GM08714 (cell line): ENCODE measurements around the gene TMEM120B.

ENCODE experiments used
- H3K4me3 ChIP-seq: fragments of 200-500 bp; sonication (Bioruptor generic); 2 replicates; pipeline ENCODE4 v1.5.1; 2014; ENCODE audit warnings: mild to moderate bottlenecking, low read length, inconsistent platforms
- ZNF274 ChIP-seq: IDR thresholded peaks from 2 replicates; pipeline ENCODE4 v1.6.1; 2012; ENCODE audit warnings: mild to moderate bottlenecking, low read depth, low read length

The TMEM120B gene

DNA sequence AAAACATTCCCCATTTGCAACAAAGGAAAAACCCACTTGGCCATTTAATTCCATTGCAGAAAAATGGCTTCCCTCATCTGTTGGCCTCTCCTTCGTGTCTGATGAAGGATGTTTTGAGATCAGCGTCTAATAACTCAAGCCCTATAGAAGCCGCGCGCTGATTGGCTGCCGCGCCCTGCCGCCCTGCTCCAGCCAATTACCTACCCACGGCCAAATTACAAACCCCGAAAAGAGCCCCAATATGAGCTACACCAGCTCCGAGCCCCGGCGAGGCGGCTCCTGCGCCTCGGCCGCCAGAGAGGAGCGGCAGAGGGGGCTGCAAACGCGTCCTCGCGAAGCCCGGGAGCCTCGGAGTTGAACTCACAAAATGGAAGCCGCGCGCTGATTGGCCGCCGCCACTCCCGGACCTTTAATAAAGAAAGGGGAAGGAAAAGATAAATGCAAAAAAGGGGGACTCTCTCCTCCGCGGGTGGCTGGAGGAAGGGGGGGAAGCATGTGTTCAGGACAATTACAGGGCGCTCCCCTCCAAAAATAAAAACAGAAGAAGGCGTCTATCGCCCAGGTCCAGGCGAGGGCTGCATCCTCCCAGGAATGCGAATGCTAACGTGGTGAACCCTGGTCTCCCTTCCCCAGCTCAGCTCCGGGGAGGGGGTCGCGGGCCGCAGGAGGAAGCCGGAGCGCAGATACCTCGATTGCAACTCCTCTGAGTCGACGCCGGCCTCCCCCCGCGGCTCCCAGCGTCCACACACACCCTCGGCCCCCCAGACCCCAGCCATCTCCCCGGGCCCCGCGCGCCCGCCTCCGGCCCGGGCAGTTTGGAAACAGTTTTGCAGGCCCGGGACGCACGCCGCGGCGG, 90.5 kb downstream of the TMEM120B start:
- peak overlapping the region; percentile 95 for H3K4me3 ChIP-seq

DNA sequence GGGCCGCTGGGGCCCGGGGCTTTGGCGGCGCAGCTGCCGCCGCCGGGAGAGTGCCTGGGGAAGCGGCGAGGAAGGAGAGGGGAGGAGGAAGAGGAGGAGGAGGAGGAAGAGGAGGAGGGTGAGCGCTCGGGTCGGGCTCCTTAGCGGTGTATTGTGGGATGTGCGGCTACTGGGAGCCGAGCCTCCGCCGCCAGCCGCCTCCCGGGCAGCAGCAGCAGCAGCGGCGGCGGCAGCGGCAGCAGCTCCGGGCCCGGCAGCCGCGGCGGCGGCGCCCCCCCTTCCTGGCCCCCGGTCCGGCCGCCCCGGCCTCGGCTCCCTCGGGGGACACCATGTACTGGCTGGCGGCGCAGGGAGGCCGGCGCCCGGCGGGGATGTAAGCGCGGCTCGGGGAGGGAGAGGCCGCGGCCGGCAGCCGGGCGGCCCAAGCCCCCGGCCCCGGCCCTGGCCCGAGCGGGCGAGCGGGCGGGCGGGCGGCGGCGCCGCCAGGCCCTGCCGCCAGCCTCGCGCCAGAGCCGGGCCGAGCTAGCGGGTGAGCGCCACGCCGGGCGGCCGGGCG, 91.4 kb downstream of the TMEM120B start, which contains the start of gene SETD1B:
Gene SETD1B (plus strand): TSS at position 149 of the 556 bp plus-strand sequence. CDS start 729 bp downstream, outside the sequence.
- H3K4me3 ChIP-seq, result peak within 1 kb of the TSS; percentile 95
- TF ChIP-seq ZNF274, result no peak

More for the DNA sequence above, 90.5 kb downstream of the TMEM120B start:
- no peak for TF ChIP-seq ZNF274

DNA sequence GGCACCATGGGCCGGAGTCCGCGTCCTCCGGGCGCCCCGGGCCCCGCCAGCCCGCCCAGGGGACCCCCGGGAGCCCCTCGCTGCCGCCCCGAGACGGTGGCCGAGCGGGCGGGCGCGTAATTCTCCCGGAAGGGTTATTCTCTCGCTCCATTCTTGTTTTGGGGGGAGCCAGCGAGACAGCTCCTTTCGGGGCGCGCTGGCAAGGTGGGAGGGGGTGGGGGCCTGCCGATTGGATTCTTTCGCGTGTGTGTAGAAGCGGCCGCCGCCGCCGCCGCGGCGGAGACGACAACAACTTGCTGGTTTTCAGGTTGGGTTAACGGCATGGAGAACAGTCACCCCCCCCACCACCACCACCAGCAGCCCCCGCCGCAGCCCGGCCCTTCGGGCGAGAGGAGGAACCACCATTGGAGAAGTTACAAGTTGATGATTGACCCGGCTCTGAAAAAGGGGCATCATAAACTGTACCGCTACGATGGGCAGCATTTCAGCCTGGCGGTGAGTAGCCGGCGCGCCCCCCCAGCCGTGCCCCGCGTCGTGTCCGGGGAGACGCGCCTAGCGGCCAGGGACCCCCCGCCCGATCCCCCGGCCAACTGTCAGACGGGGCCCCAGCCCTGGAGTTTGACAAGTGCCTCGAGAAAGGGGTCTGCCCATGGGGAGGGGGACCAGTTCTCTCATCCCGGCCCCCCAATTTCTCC, 92.0 kb downstream of the TMEM120B start:
- peak overlapping the region; percentile 95 for H3K4me3 ChIP-seq
- TF ChIP-seq ZNF274, result no peak

DNA sequence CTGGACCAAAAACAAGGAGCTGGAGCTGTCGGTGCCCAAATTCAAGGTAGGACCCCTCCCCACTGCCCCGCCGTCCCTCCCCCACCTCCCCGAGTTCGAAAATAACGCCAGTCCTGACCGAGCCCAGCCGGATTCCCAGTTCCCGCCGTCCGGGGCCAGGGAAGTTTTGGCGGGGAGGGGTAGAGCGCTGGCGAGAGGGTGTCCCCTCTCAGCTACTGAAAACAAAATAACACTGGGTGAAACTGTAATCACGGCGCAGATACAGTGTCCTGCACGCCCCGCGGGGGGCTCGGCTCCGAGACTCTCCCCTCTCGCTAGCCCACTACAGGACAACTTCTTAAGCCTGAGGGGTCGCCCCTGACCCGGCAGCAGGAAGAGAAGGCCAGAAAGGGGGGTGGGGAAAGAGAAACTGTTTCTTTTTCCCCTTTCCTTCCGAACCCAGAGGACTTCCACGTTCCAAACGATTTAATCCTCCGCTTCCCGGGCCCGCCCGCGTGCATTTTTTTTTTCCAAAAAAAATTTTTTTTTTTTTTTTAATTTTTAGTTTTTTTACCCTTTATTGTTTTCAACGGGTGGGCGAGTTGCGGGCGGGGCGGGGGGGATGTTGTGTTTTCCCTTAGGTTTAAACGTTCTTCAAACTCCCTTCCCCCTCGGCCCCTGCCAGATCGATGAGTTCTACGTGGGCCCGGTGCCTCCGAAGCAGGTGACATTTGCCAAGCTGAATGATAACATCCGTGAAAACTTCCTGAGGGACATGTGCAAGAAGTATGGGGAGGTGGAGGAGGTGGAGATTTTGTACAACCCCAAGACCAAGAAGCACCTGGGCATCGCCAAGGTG, 92.8 kb downstream of the TMEM120B start:
- no peak for TF ChIP-seq ZNF274
- H3K4me3 ChIP-seq, result peak overlapping the region; percentile 95

DNA sequence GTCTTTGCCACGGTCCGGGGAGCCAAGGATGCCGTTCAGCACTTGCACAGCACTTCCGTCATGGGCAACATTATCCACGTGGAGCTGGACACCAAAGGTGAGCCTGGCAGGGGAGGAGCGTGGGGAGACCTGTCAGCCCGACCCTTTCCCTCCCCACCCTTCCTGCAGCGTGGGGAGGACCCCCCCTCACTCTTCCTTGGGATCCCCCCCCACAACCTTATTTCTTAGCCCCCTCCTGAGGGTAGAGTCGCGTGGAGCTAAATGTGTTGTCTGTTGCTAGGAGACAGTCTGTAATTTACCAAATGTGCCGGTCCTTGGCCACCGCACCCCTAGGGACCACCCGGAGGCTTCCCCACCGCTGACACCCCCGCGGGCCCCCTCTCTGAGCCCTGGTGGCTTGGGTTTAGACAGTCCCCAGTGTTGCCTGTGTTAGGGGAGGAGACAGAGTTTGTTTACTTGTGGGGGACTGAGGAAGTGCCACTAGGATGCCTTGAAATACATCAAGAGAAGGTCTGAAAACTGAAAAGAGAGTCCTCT, 93.5 kb downstream of the TMEM120B start:
- no peak for TF ChIP-seq ZNF274
- H3K4me3 ChIP-seq, result peak overlapping the region; percentile 95; the same call in 1 of the 2 replicates

DNA sequence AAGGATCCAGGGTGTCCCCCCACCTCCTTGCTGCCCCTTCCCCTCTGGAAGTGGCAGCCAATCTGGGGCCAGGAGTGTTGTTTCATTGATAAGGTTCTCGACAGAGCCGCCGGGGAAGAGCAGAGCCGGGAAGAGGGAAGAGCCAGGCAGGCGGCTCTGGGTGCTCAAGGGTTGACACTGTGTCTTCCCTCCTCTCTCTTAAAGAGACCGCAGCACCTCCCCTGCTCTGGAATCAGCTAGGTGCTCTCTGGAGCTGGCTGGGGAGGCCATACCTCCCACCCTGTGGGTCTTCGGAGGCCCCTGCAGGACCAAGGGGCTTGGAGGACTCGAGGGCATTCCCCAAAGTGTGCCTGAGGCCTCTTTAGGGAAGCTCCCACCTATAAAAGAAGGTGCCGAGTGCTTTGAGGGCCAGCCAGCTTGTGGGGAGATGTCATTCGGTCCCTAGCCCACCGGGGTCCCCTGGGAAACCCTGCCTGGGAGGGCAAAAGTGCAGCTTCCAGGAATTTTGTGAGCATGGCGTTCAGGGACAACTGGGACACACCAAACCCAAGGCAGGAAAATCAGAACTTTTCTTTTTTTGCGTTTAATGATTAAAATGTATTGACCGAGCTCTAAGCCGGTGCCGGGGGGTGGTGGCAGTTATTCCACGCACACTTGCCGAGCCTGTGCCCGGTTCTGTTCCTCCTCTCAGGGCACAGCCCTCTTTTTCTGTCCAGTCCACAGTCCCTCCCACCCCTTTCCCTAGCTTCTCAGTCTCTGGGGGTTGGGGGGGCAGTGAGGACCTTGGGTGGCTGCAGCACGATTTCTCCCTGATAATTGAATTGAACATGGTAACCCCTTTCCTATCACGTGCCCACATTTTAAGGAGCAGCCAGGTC, 94.2 kb downstream of the TMEM120B start:
- H3K4me3 ChIP-seq, result peak overlapping the region; percentile 95; the same call in 1 of the 2 replicates

DNA sequence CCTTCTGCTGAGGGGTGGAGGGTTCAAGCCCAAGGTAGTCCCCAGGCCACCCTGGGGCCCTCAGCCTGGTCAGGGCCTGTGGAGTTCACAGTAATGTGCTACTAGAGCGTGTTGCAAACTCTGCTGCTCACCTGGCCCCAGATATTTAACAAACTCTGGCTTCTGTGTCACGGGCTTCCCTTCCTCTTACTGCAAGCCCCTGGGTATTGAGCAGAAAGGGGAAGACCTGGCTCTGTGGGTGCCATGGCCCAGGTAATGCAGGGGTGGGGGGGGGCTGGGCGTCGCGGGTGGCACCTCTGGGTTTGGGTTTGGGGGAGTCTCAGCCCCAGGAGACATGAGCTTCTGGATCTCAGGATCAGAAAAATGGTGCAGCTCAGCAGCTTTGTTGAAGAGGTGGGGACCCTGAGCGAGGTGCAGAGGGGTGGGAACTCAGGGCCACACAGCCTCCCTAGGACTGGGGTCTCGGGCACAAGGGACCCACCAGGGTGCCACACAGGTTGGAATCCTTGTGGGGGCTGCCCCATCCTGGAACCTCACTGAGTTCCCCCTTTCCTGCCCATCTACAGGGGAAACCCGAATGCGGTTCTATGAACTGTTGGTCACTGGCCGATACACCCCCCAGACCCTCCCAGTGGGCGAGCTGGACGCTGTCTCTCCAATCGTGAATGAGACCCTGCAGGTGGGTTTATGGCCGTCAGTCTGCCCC, 95.2 kb downstream of the TMEM120B start:
- no peak overlapping the region for H3K4me3 ChIP-seq
- no peak for TF ChIP-seq ZNF274

More for the DNA sequence above, 94.2 kb downstream of the TMEM120B start:
- TF ChIP-seq ZNF274, result no peak

DNA sequence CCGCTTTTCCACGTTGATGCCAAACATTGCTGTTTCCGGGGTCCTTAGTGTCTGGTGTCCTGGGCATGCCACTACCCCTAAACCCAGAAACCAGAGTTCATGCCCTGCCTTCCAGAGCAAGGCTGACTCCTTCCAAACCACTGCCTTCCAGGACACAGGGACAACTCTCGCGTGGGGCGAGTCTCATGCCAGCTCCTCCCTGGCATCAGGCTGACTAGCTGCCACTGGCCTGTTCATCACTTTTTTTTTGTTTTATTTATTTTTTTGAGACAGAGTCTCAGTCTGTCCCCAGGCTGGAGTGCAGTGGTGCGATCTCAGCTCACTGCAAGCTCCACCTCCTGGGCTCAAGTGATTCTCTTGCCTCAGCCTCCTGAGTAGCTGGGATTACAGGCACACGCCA, 96.1 kb downstream of the TMEM120B start:
- no peak for TF ChIP-seq ZNF274
- H3K4me3 ChIP-seq, result no peak overlapping the region

DNA sequence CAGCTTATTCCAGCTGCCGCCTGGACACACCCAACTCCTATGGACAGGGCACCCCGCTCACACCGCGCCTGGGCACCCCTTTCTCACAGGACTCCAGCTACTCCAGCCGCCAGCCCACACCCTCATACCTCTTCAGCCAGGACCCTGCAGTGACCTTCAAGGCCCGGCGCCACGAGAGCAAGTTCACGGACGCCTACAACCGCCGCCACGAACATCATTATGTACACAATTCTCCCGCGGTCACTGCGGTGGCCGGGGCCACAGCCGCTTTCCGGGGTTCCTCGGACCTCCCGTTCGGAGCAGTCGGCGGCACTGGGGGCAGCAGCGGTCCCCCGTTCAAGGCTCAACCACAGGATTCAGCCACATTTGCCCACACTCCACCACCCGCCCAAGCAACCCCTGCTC, 97.2 kb downstream of the TMEM120B start:
- H3K4me3 ChIP-seq, result no peak overlapping the region
- no peak for TF ChIP-seq ZNF274

DNA sequence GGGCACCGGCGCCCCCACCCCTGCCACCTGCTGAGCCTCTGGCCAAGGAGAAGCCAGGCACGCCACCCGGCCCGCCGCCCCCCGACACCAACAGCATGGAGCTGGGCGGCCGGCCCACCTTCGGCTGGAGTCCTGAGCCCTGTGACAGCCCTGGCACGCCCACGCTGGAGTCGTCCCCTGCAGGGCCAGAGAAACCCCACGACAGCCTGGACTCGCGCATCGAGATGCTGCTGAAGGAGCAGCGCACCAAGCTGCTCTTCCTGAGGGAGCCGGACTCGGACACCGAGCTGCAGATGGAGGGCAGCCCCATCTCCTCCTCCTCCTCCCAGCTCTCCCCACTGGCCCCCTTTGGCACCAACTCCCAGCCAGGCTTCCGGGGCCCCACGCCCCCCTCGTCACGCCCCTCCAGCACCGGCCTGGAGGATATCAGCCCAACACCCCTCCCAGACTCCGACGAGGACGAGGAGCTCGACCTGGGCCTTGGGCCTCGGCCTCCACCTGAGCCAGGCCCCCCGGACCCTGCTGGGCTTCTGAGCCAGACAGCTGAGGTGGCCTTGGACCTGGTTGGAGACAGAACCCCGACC, 97.8 kb downstream of the TMEM120B start:
- TF ChIP-seq ZNF274, result no peak
- no peak overlapping the region for H3K4me3 ChIP-seq

DNA sequence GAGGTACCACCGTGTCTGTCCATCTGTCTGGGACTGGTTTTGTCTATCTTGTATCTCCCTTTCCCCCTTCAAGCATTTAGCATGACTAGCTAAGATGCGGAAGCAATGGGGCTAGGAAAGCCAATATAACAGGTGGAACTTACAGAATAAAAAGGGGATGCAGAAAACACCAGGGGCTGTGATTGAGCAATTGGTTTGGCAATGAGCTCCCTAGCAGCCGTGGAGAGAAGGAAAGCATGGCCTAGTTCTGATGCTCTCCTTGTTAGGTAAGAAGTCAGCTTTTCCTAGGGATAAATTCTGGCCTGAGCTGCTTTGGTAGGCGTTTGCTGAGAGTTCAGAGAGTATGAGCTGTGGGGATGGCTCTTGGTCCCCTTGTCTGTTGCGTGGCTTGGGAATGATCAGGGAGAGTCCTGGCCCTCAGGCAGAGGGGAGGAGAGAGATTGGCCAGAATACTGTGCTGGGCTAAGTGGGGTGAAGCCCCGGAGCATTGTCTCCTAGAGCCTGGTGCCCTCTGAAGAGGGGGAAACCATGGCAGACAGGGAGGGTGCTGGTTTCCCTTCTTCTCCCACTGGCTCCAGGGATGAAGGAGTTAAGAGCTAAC, 98.4 kb downstream of the TMEM120B start:
- no peak for TF ChIP-seq ZNF274
- peak overlapping the region; percentile 45; the same call in 1 of the 2 replicates for H3K4me3 ChIP-seq
